Stimulated activated CD4-positive, alpha-beta T cell treated with anti-CD3 and anti-CD28 coated beads, Interleukin-12 subunit alpha, Interleukin-12 subunit beta, amount 100 ng/mL, for 4 hours (primary cell): ENCODE measurements around the gene PROM2.

Experiments
- DNase-seq: peaks from one replicate; pipeline ENCODE4 v3.0.0-alpha.2; 2020

The PROM2 gene

GRCh38 chr2:95308426-95308990 is 34.3 kb downstream of the PROM2 start:
- no peak for DNase-seq

- no peak for DNase-seq
Measured at GRCh38 chr2:95309599-95309998, 35.4 kb downstream of the PROM2 start.

GRCh38 chr2:95310216-95310615 is 36.0 kb downstream of the PROM2 start:
- DNase-seq = no peak

DNA sequence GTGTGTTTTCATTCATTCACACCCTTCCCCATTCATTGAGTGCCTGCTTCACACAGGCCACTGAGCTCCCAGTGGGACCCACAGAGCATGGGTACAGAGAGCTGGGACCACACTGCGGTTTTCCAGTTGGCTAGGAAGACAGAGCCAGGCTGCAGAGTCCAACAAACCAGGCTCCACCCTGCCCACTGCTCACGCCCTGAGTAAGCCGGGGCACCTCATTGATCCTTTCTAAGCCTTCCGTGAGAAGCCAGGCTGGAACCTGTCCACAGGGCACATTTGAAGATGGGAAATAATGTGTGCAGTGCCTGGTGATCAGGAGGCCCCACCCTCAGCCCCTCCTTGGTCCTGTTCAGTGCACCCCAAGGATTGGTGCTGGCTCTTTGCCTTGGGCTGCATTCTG is 36.4 kb downstream of the PROM2 start:
- DNase-seq = no peak

GRCh38 chr2:95311815-95312542 is 37.7 kb downstream of the PROM2 start:
- DNase-seq = no peak

GRCh38 chr2:95312543-95313201 is 38.4 kb downstream of the PROM2 start:
- no peak for DNase-seq

GRCh38 chr2:95313296-95314131 is 39.3 kb downstream of the PROM2 start:
- DNase-seq = no peak

GRCh38 chr2:95314598-95314963 is 40.3 kb downstream of the PROM2 start:
- no peak for DNase-seq

- DNase-seq = no peak
Measured at GRCh38 chr2:95314964-95315611, 40.8 kb downstream of the PROM2 start.

DNA sequence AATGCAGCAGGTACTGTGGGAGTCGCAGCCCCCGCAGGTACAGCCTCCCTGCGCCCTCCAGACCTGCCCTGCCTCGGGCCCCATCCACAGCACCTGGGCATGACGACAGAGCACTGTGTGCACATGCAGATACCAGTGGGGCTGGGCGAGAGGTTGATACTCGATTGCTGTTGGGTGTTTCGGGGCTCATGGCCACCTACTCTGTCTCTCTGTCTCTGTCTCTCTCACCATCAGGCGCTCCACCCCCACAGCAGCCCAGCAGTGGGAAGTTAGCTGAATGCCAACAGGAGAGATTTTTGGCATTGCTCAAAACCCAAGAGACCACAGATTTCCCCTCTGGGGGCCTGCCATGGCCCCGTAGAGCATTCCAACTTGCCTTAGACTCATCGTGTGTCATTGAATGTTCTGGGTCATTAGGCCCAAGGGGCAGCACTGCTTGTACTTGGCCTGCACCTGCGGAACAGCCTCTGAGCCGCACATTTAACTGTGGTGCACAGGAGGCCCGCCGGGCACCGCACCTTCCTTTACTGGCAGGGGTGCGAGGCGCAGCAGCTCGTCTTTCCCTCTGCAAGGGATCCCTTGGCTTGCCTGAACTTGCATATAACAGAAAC is 41.7 kb downstream of the PROM2 start:
- no peak for DNase-seq

DNA sequence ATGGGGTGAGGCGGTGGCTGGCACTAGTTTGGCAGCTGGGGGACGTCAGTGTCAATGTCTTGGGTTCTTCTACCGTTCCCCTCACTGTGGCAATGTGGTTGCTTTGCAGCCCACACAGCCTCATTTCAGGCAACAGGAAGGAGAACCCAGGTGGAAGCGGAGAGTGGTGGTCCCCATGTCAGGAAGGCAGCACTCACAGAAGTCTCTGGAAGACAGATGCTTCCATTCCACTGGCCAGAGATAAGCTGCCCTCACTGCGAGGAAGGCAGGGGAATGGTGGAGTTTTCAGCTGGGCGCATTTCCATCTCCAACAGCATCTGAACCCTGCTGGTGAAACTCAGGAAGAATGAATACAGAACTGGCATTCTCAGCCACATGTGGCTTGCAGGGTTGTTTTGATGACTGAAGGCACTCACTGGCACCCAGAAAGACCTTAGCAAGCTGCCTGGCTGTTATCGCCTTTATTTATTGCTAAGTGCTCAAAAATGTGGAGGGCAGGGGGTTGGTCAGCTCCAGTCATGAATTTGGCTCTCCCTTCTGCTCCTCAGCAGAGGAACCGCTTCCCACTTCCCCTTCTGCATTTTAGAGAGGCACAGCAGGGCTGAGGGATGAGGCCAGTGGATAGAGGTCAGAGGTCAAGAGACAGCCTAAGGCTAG is 42.3 kb downstream of the PROM2 start:
- DNase-seq = no peak

GRCh38 chr2:95317123-95317500 is 42.9 kb downstream of the PROM2 start:
- DNase-seq = no peak

DNA sequence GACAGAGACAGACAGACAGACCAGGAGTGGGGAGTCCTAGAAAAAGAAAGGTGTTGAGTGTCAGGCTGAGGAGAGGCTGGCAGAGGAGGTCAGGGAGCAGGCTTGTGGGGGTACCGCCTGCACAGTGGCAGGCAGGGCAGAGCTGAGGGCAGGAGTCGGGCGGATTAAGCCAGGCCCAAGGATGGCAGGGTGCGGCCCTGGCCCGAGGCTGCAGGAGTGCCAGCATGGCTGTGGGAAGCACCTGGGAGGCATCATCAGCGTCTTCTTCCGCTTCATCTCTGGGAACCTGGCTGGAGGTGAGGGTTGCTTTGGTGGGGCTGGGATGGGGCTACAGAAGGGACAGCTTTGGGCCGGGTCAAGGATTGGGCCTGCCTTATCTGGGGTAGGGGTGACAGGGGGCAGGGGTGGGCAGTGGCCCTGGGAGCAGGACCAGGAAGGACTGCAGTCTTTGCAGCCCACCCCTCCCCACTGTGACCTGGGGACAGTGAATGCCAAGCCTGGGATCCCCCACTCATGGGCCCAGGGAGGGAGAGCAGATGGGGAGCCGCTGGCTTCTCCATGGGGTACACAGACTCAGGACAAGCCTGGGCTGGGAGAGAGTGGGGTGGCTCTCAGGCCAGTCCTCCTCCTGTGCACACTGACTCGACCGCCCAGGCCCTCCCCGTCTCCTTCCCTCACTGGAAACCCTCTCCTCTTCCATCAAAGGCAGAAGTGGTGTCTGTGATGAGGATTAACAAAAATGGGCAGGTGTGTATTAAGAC is 43.6 kb downstream of the PROM2 start:
- DNase-seq = no peak

GRCh38 chr2:95318431-95319220 is 44.4 kb downstream of the PROM2 start:
- DNase-seq = no peak

GRCh38 chr2:95319481-95320343 is 45.5 kb downstream of the PROM2 start:
- DNase-seq = no peak

DNA sequence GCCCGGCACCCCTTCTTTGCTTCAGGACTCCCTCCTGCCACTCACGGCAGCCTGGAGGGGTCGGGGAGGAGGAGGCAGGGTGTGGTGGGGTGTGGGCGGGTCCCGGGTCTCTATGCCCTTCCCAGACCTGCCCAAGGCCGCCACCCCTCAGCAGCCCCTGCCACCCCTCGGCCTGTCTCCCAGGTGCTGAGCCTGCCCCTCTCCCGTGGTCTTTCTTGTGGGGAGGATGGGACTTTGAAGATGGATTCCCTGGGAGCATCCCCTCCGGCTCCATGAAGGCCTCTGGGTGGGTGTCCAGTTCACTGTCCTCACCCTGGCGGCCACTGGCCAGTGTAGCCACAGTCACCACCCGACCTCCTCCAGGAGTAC is 46.1 kb downstream of the PROM2 start:
- no peak for DNase-seq

- DNase-seq = no peak
Measured at GRCh38 chr2:95320986-95321767, 46.9 kb downstream of the PROM2 start.

- no peak for DNase-seq
Measured at GRCh38 chr2:95323347-95324155, 49.3 kb downstream of the PROM2 start.
